HG02852 (cell line): ENCODE measurements around the gene BTD.
"Not testable (repeated sequence)": the region's sequence is repeated elsewhere in the genome, so short reads cannot be mapped to it uniquely, and the experiment has no call there.

Experiments used
- ATAC-seq: cut with Tn5 transposase; IDR thresholded peaks from one replicate; pipeline ENCODE4 v1.9.1; 2021; ENCODE audit warnings: mild to moderate bottlenecking, moderate library complexity; ENCODE audit not compliant: unreplicated experiment

BTD gene

DNA sequence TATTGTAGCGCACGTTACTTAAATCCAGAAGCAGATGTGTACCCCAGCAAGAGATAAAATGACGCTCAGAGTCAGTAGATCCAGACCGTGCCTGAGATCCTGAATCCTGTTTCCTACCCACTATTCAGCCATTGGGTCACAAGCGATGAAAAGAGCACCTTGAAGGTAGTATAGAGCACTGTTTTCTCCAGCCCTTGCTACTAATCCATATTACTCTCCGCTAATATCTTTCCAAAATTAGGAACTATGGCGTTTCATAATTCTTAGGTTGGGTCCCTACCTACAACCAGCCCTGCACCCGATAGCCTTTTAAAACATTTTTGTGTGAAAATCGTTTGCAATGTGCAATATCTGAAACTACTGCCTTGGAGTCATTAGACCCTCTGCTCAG lies 596 bp downstream of the BTD start:
- ATAC-seq: peak; percentile 11

DNA sequence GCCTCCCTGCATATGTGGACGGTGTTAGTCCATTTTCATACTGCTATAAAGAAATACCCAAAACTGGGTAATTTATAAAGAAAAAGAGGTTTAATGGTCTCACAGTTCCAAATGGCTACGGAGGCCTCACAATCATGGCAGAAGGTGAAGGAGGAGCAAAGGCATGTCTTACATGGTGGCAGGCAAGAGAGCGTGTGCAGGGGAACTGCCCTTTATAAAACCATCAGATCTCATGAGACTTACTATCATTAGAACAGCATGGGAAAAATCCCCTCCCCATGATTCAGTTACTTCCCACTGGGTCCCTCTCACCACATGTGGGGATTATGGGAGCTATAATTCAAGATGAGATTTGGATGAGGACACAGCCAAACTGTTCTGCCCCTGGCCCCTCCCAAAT lies 1.3 kb downstream of the BTD start:
- ATAC-seq: not testable (repeated sequence)

DNA sequence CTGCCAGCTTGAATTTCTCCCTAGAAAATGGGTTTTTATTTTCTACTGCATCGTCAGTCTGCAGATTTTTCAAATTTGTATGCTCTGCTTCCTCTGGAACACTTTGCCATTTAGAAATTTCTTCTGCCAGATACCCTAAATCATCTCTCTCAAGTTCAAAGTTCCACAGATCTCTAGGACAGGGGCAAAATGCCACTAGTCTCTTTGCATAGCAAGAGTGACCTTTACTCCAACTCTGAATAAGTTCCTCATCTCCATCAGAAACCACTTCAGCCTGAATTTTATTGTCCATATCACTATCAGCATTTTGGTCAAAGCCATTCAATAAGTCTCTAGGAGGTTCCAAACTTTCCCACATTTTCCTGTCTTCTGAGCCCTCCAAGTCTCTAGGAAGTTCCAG lies 3.0 kb downstream of the BTD start:
- ATAC-seq: not testable (repeated sequence)

DNA sequence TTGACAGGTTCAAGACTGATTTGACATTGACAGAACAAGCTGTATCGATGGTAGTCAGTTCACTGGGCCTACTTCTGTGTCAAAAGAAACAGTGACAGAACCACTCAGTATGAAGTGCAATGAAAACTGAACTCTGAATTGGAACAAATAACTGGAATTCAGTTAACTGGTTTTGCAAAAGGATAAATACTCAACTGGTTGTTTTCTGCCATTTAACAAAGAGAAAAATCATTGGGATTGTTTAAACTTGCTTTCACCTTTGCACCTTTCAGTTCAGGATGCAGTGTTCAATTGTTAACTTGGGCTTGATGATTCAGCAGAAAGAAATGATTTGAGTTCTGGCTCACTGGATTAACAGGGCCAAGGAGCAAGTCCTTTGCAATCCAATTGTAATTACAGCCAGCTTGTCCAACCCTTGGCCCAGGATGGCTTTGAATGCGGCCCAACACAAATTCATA lies 4.9 kb downstream of the BTD start:
- ATAC-seq: no peak

DNA sequence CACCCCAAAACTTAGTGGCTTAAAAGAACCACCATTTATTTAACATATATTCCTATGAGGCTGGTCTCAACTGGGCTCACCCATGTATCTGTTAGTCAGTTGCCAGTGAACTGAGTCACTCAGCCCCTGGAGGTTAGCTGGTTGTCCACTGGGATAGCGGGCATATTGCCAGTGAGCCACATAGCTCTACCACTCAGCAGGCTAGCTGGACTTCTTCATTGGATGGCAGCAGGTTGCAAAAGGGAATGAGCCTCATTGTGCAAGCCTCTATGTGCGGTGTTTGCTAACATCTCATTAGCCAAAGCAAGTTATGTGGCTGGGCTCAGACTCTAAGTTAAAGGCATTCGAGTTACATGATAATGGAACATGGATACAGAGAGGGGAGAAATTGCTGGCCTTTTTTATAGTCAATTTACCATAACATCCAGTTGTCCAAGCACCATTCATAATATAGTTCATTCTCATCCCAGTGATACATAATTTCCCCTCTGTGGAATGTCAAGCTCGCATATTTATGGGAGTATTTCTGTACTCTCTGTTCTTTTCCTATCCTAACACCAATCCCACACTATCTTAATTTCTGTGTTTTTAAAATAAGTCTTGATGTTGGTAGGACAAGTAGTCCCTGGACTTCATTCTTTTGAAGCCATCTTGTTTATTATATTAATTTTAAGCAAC lies 8.7 kb downstream of the BTD start:
- ATAC-seq: no peak

DNA sequence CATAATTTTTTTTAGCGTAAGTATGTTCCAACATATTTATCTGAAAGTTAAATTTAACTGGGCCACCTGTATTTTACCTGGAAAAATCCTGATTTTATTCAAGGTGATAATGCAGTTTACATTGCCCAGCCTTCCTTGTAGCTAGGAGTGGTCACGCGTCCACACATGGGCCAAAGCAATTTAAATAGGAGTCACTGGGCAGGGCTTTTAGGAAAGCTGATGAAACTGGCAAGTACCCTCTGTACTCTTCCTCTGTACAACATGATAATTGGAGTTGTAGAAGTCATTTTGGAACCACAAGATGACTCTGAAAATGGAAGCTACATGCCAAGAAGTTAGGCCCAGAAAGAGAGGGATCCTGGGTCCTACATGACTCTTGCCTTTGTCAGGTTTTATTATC lies 9.5 kb downstream of the BTD start:
- no peak for ATAC-seq

DNA sequence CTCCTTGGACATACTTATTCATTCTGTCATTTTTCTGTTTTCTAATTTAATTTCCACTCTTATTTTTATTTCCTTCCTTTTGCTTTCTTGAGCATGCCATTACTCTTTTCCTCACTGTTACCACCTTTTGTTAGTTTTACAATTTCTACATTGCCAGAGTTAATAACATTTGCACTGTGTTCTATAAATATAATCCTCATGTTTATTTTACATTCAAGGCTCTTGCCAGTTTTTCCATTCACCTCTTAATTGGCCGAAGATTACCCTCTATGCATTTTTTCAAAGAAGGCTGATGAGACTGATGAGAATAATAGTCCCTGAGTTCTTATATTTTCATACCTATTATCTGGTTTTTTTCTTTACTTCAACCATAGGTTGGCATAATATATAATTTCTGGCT lies 10.5 kb downstream of the BTD start:
- ATAC-seq: no peak

DNA sequence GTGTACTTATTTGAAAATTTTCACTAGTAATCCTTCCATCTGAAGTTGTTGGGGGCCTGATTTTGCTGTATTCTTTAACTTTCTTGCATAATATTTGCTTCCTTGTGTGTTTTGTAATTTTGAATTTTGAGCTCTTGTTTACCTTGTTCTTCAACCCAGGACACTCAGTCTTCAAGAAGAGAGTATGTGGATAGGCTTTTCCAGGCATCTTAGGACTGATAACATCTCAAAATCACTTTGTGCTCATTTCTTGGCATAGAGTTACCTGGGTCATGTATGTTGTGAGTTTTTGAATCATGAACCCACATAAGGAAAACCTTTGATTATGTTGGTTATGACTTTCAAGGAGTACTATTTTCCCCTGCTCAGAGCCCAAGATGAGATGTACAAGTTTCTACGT lies 13.4 kb downstream of the BTD start:
- ATAC-seq: no peak

DNA sequence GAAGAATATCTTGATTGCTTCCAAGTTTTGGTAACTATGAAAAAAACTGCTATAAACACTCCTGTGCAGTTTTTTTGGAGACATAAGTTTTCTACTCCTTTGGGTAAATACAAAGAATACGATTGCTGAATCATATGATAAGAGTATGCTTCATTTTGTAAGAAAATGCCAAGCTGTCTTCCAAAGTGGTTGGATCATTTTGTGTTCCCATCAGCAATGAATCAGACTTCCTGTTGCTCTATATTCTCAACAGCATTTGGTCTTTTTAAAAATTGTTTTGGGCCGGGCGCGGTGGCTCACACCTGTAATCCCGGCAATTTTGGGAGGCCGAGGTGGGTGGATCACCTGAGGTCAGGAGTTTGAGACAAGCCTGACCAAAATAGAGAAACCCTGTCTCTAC lies 14.5 kb downstream of the BTD start:
- ATAC-seq: no peak

DNA sequence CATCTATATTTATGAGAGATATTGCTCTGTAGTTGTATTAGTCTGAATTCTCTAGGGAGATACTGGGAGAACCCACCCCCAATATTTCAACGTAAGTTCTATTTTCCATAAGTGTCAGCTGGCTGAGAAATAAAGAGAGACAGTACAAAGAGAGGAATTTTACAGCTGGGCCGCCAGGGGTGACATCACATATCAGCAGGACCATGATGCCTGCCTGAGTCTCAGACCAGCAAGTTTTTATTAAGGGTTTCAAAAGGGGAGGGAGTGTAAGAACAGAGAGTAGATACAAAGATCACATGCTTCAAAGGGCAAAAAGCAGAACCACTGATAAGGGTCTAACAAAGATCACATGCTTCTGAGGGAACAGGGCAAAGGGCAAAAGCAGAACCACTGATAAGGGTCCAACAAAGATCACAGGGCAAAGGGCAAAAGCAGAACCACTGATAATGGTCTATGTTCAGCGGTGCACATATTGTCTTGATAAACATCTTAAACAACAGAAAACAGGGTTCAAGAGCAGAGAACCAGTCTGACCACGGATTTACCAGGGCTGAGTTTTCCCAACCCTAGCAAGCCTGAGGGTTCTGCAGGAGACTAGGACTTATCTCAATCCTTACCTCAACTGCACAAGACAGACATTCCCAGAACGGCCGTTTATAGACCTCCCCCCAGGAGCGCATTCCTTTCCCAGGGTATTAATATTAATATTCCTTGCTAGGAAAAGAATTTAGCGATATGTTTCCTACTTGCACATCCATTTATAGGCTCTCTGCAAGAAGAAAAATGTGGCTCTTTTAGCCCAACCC lies 18.3 kb downstream of the BTD start:
- not testable (repeated sequence) for ATAC-seq

DNA sequence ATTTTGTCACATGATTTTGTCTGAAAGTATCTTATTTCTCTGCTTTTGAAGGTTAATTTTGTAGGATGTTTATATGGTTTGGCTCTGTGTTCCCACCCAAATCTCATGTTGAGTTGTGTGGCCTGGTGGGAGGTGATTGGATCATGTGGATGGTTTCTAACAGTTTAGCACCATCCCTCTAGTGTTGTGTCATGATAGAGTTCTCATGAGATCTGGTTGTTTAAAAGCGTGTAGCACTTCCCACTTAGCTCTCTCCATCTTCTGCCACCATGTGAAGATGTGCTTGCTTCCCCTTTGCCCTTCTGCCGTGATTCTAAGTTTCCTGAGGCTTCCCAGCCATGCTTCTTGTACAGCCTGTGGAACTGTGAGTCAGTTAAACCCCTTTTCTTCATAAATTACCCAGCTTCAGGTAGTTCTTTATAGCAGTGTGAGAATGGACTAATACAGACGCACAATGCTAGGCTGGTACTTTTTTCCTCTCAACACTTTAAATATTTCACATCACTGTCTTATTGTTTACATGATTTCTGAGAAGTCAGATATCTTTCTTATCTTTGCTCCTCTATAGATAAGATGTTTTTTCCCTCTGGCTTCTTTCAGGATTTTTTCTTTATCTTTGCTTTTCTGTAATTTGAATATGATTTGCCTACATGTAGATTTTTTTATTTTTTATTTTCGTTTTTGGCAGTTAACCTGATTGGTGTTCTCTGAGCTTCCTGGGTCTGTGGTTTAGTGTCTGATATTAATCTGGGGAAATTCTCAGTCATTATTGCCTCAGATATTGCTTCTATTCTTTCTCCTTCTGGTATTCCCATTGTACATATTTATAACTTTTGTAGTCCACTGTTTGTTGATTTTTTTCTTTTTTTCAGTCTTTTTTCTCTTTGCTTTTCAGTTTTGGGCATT lies 22.2 kb downstream of the BTD start:
- no peak for ATAC-seq

DNA sequence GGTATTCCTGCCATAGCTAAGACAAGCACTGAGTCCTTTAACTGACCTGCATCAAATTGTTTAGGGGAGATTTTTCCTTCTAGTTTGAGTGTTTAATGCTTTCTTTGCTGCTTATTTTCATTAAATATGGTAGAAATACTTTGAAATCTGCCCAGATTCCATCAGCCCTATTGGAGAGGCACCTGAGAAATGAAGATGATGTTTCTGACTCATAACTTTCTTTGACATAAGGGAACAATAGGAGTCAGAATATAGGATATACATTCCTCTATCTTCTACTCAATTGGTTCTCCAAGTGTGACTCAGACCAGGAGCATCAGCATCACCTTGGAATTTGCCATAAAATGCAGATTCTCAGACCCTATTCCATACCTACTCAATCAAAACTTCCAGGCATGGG lies 27.4 kb downstream of the BTD start:
- ATAC-seq: no peak

DNA sequence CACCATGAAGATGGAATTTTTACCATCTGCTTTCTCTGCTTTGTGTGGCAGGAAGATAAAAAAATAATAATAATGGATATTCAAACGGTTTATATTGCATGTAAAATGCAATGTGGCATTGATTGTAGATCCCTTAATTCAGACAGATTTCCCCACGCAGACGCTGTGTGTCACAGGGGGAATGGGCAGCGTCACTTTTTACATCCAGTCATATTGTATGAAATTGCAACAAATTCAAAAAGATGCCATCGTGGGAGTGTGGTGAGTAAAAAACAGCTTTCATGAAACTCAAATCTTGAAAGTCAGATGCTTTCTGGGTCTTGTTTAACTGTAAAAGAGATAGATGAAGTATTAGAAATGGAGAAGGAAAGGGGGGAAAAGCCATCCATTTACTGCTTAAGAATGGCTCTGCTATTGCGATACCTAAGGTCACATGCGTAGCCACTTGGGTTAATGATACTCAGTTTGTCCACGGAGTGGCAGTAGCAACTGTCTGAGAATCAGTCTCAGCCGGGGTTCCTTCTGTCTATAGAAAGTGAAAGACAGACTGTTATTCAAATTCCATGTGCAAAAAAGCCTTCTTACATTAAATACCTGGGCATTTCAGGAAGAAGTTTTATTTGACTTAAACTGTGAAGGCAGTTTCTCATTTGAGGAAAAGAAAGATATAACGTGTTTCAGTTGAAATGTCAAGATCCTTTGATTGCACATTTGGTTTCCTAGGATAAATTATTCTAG lies 28.5 kb downstream of the BTD start:
- ATAC-seq: peak; percentile 97

DNA sequence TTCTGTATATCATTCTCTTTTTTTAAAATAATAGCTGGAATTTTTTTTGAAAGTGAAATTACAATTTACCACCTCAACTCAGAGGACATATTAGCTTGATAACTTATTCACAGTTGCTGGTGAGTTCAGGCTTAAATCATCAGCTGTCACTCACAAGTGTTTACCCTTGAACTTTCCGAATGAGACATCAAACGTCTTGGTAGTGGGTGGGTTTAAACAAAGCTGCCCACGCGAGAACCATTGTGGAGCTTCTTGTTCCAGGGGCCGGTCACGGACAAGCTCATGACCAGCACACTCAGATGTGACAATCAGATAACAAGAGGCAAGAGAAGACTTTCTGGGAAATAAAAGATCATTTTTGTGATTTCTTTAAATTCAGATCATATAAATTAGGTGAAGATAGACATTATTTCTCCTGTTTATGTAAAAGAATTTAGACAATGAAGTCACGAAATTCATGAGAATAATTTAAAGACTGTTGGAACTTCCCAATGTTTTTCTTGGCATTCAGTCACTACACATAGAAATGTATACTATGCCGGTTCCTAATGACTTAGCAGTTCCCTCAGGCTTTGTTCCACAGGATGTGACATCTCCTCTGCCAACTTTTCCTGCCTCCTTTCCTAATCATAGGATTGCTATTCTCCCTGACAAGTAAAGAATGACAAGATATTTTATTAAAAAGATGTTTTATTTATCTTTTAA lies 29.3 kb downstream of the BTD start:
- ATAC-seq: peak; percentile 64

DNA sequence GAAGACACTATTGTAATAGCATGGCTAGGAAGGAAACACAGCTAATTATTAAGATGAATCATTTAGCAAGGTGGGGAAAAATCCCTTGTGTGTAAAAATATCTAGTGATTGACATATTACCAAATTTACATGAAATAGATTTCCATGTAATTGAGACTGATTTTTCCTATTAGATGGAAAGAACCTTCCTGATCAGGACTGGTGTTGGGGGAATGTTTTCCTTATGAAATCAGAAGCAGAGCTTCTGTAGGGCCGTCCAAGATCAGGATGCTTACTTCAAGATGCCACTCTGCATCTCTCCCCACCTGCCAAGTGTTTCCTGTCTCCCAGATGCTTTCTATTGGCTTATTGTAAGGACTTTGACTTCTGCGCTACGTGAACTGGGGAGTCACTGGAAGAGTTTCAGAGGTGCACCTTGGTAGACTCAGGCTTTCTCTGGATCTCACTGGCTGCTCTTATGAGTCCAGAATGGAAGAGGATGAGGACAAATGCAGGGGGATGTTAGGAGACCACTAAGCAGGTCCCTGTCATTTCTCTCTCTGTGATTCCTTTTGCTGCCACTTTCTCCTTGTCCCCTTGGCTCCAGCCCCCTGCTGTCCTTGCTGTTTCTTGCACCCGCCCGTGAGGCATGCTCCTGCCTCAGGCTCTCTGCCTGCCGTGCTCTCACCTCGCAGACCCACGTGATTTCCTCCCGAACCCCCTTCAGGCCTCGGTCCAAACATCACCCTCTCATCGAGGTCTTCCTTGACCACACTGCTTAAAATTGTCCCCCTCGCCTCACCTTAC lies 30.1 kb downstream of the BTD start:
- ATAC-seq: no peak

DNA sequence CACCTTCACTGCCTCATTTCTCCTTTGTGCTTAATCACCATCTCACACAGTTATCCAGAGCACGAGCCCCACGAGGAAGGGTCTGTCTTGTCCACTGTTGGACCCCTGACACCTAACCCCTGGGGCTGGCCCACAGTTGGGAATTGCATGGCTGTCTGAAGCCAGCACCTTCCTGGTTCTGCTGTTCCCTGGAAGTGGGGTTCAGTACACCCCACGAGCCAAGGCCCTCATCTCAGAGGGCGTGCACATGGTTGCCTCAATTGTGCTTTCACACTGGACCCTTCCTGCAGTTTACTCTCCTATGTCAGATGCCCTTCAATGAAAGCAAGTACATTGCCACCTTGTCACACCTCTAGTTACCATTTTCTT lies 30.7 kb downstream of the BTD start:
- no peak for ATAC-seq

DNA sequence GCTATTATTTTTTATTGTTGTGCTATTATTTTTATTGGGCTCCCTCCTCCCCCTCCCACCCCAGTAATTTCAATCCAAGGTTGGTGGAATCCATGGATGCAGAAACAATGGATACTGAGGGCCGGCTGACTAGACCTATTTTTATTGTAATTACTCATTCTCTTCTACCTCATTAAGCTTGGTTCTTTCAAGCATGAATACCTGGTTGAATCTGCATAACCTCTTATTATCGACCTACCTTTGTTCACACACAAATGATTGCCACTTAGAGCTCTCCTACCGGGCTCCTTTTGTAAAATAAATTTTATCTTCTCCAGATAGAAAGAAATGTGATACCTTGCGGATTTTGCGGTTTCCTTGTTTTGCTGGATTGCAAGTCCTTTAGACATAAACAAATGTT lies 31.6 kb downstream of the BTD start:
- ATAC-seq: no peak

DNA sequence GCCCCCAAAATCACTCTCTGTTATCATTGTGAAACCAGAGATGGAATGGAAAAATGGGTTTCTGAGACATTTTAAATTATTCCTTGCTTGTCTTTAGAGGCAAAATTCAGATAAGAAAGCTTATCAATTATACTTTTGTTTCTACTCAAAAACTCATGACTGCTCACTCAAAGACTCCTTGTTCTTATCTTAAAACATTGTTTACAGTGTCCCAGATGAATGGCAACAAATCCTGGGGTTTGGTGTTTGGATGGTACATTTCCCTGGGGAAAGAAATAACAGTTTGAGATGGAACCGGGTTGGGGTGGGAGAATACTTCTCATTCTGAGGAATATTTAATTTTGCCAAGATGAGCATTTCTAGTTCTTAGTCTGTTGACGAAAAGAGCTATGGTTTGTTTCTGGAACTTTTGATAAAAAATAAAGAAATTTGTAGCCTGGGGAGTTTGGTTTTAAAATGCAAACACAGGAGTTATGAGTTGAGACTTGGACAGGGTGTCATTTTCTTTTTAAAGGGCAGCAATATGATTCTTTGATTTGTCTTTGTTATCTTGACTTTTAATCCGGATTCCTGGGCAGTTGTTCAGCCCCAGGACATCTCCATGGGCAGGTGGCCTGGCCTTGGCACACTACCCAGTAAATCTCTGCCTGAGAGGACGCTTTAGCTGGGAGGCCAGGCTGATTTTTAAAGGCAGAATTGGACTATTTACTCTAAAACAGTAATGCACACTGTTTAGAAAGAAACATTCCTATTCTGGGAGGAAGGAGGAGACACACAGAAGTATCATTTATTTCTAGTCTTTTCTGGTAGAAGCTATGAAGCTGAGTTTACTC lies 32.4 kb downstream of the BTD start:
- ATAC-seq: no peak

DNA sequence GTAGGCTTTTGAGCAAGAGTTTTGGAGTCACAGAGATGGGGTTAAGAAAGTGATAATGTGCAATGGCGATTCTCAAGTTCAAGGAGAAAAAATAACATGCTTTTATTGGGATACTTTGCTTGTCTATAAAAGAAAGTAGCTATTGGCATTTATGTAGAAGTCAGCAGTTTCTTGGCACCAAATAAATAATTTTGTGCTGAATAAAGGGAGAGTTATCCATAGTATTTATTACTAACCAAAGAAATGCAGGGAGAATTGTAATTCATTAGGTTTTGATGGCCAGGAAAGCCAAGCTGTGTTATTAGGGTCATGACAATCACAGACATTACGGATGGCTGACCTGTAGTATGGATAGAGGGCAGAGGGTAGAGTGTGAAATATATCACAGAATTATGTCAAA lies 33.1 kb downstream of the BTD start:
- ATAC-seq: no peak
